ENCODE data around the gene ITIH1. TPM values are rescaled to one million over a fixed set of nuclear protein-coding genes. Genes with fewer than 3 reads are reported as not detected.
"Not testable (repeated sequence)": the region's sequence is repeated elsewhere in the genome, so short reads cannot be mapped to it uniquely, and the experiment has no call there.

ITIH1 gene
- total RNA-seq, 1 donor from 2014 or later = not detected

DNA sequence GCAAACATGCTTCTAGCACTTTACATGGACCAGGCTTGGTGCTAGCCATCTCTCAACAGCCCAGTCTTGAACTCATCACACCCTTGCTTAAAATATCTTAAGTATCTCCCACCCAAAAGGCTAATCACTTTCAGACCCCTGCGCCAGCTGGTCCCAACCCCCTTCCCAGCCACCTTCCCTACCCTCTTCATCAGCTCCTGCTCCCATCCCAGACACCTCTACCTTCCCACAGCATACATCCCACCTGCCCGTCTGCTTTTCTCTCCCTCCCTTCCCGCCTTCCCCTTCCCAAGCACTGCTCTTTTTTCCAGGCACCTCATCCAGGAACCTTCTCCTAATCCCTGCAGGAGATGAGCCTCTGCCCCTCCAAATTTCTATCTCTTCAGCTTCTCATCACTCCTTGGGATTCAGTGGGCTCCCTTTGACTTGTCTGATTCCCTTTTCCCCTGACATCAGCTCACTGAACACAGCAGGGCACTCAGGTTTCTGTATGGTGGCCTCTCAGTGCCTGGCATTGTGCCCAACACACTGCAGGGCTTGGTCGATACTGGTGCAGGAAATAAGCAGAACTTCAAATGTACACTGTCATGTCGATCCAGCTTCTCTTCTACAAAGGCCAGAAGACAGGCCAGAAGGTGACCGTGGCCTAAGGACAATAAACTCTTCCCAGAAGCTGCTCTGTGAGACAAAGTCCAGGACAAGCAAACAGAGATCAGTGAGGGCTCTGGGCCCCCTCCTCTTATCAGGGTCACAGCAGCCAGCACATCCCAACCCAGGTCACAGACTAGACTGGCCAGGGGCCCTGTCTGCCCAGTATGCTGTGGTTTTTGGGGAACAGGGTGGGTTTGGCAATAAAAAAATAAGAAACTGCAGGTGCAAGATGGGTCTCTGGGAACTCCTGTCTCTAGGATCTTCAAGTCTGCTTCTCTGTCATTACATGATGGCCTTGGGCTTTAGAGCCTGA, 2.2 kb upstream of the ITIH1 start:
- TF ChIP-seq, protein P1, sequence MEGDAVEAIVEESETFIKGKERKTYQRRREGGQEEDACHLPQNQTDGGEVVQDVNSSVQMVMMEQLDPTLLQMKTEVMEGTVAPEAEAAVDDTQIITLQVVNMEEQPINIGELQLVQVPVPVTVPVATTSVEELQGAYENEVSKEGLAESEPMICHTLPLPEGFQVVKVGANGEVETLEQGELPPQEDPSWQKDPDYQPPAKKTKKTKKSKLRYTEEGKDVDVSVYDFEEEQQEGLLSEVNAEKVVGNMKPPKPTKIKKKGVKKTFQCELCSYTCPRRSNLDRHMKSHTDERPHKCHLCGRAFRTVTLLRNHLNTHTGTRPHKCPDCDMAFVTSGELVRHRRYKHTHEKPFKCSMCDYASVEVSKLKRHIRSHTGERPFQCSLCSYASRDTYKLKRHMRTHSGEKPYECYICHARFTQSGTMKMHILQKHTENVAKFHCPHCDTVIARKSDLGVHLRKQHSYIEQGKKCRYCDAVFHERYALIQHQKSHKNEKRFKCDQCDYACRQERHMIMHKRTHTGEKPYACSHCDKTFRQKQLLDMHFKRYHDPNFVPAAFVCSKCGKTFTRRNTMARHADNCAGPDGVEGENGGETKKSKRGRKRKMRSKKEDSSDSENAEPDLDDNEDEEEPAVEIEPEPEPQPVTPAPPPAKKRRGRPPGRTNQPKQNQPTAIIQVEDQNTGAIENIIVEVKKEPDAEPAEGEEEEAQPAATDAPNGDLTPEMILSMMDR (conservative IDR thresholded peaks at IDR 0.05; ENCODE audit: low read depth, low read length) = no peak
- no peak for DNase-seq (ENCODE audit: low read depth)
- H3K4me3 ChIP-seq (ENCODE audit: low read depth, low read length) = no peak overlapping the region

DNA sequence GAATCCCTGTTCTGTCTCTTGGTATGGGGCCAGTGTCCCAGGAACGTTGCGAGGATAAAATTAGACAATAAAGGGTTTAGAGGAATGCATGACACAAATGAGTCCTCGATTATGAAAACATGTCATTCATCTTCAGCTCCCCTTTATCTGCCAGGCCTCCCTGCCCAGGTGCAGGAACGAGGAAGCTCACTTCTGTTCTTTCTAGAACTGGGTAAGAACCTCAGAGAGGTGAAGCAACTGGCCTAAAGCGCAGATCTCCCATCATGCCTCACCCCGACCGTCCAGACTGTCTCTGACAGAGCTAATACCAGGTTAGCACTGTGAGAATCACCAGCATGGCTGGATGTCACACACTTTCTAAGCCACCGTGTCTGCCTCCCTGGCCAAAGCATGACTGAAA, 1.5 kb upstream of the ITIH1 start:
- DNase-seq (ENCODE audit: low read depth) = no peak
- TF ChIP-seq, protein P1 (conservative IDR thresholded peaks at IDR 0.05; ENCODE audit: low read depth, low read length) = no peak
- no peak overlapping the region for H3K4me3 ChIP-seq (ENCODE audit: low read depth, low read length)

DNA sequence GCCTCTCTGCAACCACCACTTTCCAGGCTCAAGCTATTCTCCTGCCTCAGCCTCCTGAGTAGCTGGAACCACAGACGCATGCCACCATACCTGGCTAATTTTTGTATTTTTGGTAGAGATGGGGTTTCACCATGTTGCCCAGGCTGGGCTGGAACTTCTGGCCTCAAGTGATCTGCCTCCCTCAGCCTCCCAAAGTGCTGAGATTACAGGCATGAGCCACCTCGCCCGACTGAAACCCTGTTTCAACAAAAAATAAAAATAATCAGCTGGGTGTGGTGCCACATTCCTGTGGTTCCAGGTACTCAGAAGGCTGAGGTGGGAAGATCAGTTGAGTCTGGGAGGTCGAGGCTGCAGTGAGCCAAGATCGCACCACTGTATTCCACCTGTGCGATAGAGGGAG, 913 bp upstream of the ITIH1 start:
- H3K4me3 ChIP-seq (ENCODE audit: low read depth, low read length); DNase-seq (ENCODE audit: low read depth): not testable (repeated sequence)

DNA sequence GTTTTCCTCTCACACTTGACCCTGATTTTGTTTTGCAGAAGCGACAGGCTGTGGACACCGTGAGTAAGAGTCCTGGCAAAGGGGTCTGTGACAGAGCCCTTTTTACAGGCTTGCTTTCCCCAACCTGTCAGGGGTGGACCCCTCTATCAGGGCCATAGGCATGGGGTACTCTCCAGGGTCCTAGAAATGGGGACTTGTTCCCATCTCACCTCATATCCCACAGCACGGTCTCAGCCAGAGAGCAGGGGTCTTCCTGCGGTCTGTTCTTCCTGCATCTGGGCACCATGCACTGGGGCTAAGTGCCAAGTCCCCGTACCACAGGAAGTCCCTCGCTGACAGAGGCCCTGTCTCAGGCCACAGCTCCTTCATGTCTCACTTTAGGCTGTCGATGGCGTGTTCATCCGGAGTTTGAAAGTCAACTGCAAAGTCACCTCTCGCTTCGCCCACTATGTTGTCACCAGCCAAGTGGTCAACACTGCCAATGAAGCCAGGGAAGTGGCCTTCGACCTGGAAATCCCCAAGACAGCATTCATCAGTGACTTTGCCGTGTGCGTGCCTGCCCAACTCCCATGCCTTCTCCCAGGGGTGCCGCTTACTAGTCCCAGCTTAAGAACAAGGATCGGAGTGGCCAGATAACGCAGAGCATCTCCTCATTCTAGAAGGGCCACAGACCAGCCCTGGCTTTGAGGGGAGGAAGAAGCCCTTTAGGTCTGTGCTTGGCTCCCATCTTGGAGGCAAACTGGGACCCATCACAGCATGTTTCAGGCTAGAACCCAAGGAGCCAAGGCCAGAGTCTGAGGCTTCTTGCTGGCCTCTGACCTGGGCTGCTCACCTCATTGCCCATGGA, 783 bp downstream of the ITIH1 start:
- no peak overlapping the region for H3K4me3 ChIP-seq (ENCODE audit: low read depth, low read length)
- DNase-seq (ENCODE audit: low read depth) = no peak
- TF ChIP-seq, protein P1 (conservative IDR thresholded peaks at IDR 0.05; ENCODE audit: low read depth, low read length) = no peak

DNA sequence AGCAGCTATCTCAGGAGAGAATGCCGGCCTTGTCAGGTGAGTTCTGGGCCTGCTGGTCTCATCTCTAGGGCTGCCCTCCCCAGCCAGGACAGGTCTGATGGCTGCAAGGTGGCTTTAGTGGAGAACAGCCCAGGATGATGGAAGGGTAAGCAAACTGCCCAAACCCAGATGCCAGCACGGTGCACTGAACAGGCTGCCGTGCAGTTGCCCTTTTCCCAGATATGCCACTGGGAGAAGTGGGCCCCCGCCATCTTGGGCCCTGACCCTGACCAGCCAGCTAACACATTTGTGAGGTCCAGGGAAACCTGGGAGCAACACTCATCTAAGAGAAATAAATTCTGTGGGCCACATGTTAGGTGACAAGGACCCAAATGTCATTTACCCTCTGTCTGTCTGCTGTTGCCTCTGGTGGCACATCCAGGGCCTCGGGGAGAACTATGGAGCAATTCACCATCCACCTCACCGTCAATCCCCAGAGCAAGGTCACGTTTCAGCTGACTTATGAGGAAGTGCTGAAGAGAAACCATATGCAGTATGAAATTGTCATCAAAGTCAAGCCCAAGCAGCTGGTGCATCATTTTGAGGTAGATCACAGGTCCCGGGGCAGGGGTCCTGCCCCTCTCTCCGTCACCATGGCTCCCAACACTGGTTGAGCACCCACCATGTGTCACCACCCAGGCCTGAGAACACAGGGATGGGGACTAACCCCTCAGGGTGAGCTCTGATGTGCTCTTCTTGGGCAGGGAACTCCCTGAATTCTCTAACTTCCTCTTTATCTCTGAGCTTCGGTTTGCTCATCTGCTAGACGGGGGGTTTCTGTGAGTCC, 1.8 kb downstream of the ITIH1 start:
- DNase-seq (ENCODE audit: low read depth) = no peak
- TF ChIP-seq, protein P1 (conservative IDR thresholded peaks at IDR 0.05; ENCODE audit: low read depth, low read length) = no peak
- H3K4me3 ChIP-seq (ENCODE audit: low read depth, low read length) = no peak overlapping the region

DNA sequence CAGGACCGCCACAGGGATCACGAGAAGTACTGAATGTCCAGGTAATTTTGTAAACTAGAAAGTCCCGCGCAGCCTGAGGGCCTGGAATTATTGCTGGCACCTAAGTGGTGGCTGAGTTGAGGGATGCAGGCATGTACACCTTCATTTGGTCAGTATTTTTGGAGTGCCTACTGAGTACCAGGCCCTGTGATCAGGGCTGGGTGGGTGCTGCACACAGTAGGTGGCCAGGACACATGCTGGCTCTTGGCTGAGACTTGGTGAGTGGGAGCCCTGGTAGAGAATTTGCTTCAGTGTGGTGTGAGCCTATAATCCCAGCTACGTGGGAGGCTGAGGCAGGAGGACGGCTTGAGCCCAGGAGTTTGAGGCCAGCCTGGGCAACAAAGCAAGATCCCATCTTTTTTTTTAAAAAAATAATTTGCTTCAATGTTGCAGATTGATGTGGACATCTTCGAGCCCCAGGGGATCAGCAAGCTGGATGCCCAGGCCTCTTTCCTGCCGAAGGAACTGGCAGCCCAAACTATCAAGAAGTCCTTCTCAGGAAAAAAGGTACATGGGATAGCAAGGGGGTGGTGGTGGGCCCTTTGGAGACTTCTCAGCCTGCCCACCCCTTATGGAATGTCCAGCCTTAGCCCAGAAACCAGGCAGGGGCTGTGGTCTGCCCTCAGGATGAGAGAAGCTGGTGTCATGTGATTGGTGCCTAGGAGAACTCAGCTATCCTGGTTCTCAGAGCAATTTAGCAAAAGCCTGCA, 2.6 kb downstream of the ITIH1 start:
- TF ChIP-seq, protein P1 (conservative IDR thresholded peaks at IDR 0.05; ENCODE audit: low read depth, low read length) = no peak
- no peak for DNase-seq (ENCODE audit: low read depth)
- no peak overlapping the region for H3K4me3 ChIP-seq (ENCODE audit: low read depth, low read length)
